IMR-90 (cell line): ENCODE measurements around the gene CEMP1. TPM values are rescaled to one million over a fixed set of nuclear protein-coding genes. Genes with fewer than 3 reads are reported as not detected.

Experiments used
- ATAC-seq: fragments of 200-7000 bp; cut with Tn5 transposase; 2 replicates; pipeline ENCODE4 v1.9.1; 2020; ENCODE audit warnings: low read depth, mild to moderate bottlenecking, moderate library complexity
- BruUV-seq: library from RNA; stranded (reverse); fragments of 400-500 nt; replicated peaks from 2 replicates; lab custom pipeline; 2021; lab: Mats Ljungman, UMichigan
- CTCF ChIA-PET: fragments of 300-600 bp; formaldehyde crosslinking; extraction: SDS; loops from one replicate; lab custom pipeline; 2021; ENCODE audit warnings: antibody characterized with exemption; lab: Yijun Ruan, JAX
- POLR2A ChIA-PET: fragments of 300-600 bp; sonication (Branson Sonifier 250); formaldehyde crosslinking; loops from one replicate; lab custom pipeline; 2022; ENCODE audit warnings: antibody characterized with exemption; ENCODE audit not compliant: unreplicated experiment; lab: Charles Lee
- DNase-seq: peaks from one replicate; pipeline ENCODE4 v3.0.0; 2013
- H2AFZ ChIP-seq: replicated peaks from 2 replicates; pipeline ENCODE3; 2013; ENCODE audit warnings: low read length, mild to moderate bottlenecking; ENCODE audit not compliant: poor library complexity
- H2AK5ac ChIP-seq: 2 replicates; pipeline ENCODE4 v1.6.1; 2013; ENCODE audit warnings: low read depth, low read length, inconsistent platforms
- H2AK9ac ChIP-seq: replicated peaks from 2 replicates; pipeline ENCODE3; 2013; ENCODE audit warnings: mild to moderate bottlenecking, low read depth, low read length, moderate library complexity; ENCODE audit not compliant: poor library complexity
- H2BK120ac ChIP-seq: 2 replicates; pipeline ENCODE4 v1.6.1; 2013; ENCODE audit warnings: low read depth, low read length, inconsistent platforms
- H2BK15ac ChIP-seq: 3 replicates; pipeline ENCODE4 v1.6.1; 2013; ENCODE audit warnings: low read depth, low read length, inconsistent platforms
- H2BK20ac ChIP-seq: 2 replicates; pipeline ENCODE4 v1.6.1; 2013; ENCODE audit warnings: low read depth, mild to moderate bottlenecking, inconsistent platforms, low read length, moderate library complexity
- H2BK5ac ChIP-seq: 2 replicates; pipeline ENCODE4 v1.6.1; 2013; ENCODE audit warnings: mild to moderate bottlenecking, low read depth, low read length, inconsistent platforms; ENCODE audit not compliant: poor library complexity, severe bottlenecking
- H3K14ac ChIP-seq: replicated peaks from 2 replicates; pipeline ENCODE4 v1.6.1; 2013; ENCODE audit warnings: low read depth, low read length, inconsistent platforms
- H3K18ac ChIP-seq: 2 replicates; pipeline ENCODE4 v1.6.1; 2013; ENCODE audit warnings: low read depth, low read length, control low read depth
- H3K23ac ChIP-seq: 2 replicates; pipeline ENCODE4 v1.6.1; 2013; ENCODE audit warnings: low read depth, low read length, inconsistent platforms
- H3K27ac ChIP-seq: 2 replicates; pipeline ENCODE4 v1.5.1; 2013; ENCODE audit warnings: mild to moderate bottlenecking, control low read depth, low read length; ENCODE audit not compliant: insufficient read depth
- H3K27me3 ChIP-seq: 2 replicates; pipeline ENCODE4 v1.6.1; 2013; ENCODE audit warnings: low read length; ENCODE audit not compliant: control insufficient read depth, insufficient read depth
- H3K36me3 ChIP-seq: 2 replicates; pipeline ENCODE4 v1.6.1; 2013; ENCODE audit warnings: low read length, mixed read lengths; ENCODE audit not compliant: control insufficient read depth, insufficient read depth
- H3K4ac ChIP-seq: 2 replicates; pipeline ENCODE4 v1.6.1; 2013; ENCODE audit warnings: low read depth, low read length, inconsistent platforms
- H3K4me1 ChIP-seq: 2 replicates; pipeline ENCODE4 v1.6.1; 2013; ENCODE audit warnings: low read length, mixed read lengths; ENCODE audit not compliant: control insufficient read depth, insufficient read depth
- H3K4me2 ChIP-seq: 2 replicates; pipeline ENCODE4 v1.6.1; 2013; ENCODE audit warnings: low read depth, mild to moderate bottlenecking, control low read depth, low read length, moderate library complexity
- H3K4me3 ChIP-seq: 2 replicates; pipeline ENCODE4 v1.5.1; 2013; ENCODE audit warnings: low read depth, mild to moderate bottlenecking, control low read depth, low read length, moderate library complexity; ENCODE audit not compliant: insufficient read depth
- H3K56ac ChIP-seq: 2 replicates; pipeline ENCODE4 v1.6.1; 2013; ENCODE audit warnings: low read length, inconsistent platforms; ENCODE audit not compliant: insufficient read depth; ENCODE audit errors: extremely low read depth
- H3K79me1 ChIP-seq, 2 experiments: 2 replicates each; pipeline ENCODE4 v1.6.1; 2013; ENCODE audit warnings: low read length in 2 of 2, inconsistent platforms in 1 of 2, low read depth in 1 of 2
- H3K9ac ChIP-seq: 2 replicates; pipeline ENCODE4 v1.6.1; 2013; ENCODE audit warnings: low read depth, low read length, control low read depth
- H3K9me1 ChIP-seq: 2 replicates; pipeline ENCODE4 v1.6.1; 2013; ENCODE audit warnings: low read length, inconsistent platforms; ENCODE audit not compliant: insufficient read depth
- H3K9me3 ChIP-seq: 2 replicates; pipeline ENCODE4 v1.6.1; 2013; ENCODE audit warnings: low read length; ENCODE audit not compliant: control insufficient read depth, insufficient read depth
- H4K20me1 ChIP-seq: 2 replicates; pipeline ENCODE4 v1.6.1; 2013; ENCODE audit warnings: low read length, inconsistent platforms; ENCODE audit not compliant: insufficient read depth
- H4K5ac ChIP-seq: 2 replicates; pipeline ENCODE4 v1.6.1; 2013; ENCODE audit warnings: mild to moderate bottlenecking, low read depth, low read length, control low read depth
- H4K8ac ChIP-seq, 2 experiments: 2 replicates each; pipeline ENCODE4 v1.6.1; 2013; ENCODE audit warnings: low read depth in 2 of 2, low read length in 2 of 2, control low read depth in 1 of 2, inconsistent platforms in 1 of 2
- H4K91ac ChIP-seq: 2 replicates; pipeline ENCODE4 v1.6.1; 2013; ENCODE audit warnings: low read depth, low read length, inconsistent platforms; ENCODE audit not compliant: insufficient read depth
- CTCF ChIP-seq: conservative IDR thresholded peaks from 2 replicates; pipeline ENCODE4 v1.5.1; 2012; ENCODE audit warnings: mild to moderate bottlenecking, low read depth, low read length, improper control_type of control experiment
- MAFK ChIP-seq: IDR thresholded peaks from 2 replicates; pipeline ENCODE4 v1.6.1; 2012; ENCODE audit warnings: low read depth, low read length, improper control_type of control experiment
- RFX5 ChIP-seq: IDR thresholded peaks from 2 replicates; pipeline ENCODE4 v1.8.0; 2012; ENCODE audit warnings: low read depth, mild to moderate bottlenecking, low read length, moderate library complexity
- WGBS, 2 experiments: methylation state at CpG; one replicate each; pipeline versions ENCODE4 v1.1.5 to v1.1.7; 2013; ENCODE audit warnings: missing lambda C conversion rate in 2 of 2; ENCODE audit not compliant: insufficient read length in 1 of 2; ENCODE audit errors: extremely low coverage in 2 of 2; 5-methylcytosine and 5-hydroxymethylcytosine counted together
- dilution Hi-C: fragments of 300-500 bp; cut with HindIII; formaldehyde crosslinking; loops from one replicate; pipeline ENCODE4 v1.14.3; 2018; ENCODE audit warnings: low sequenced_read_pairs; ENCODE audit not compliant: unreplicated experiment
- in situ Hi-C: fragments of 300-500 bp; cut with MboI; formaldehyde crosslinking; loops from 3 replicates; pipeline ENCODE4 v1.14.3; 2019; ENCODE audit warnings: low sequenced_read_pairs, inconsistent platforms, mixed read lengths
- intact Hi-C: fragments of 100-400 bp; cut with micrococcal nuclease; formaldehyde crosslinking; loops from 2 replicates; pipeline ENCODE4 v1.10.0; 2022
- polyA plus RNA-seq, 3 experiments: library from polyadenylated mRNA; depleted of rRNA; stranded (reverse); fragments of >200 nt; gene quantifications; 2 replicates each; pipeline ENCODE4 v1.2.3, GENCODE V29; 2012; ENCODE audit warnings: low replicate concordance in 1 of 3
- total RNA-seq: library from RNA; depleted of rRNA; stranded (reverse); fragments of >200 nt; gene quantifications from 2 replicates; pipeline ENCODE4 v1.2.3, GENCODE V29; 2012

CEMP1 gene
- total and polyA plus RNA-seq, 2 of the 4 experiments (the other 2 are of a cell fraction) = not detected

- no peak for TF ChIP-seq MAFK
These were observed 33.3 kb downstream of the CEMP1 start (continued) for GRCh38 chr16:2497695-2498484.

DNA sequence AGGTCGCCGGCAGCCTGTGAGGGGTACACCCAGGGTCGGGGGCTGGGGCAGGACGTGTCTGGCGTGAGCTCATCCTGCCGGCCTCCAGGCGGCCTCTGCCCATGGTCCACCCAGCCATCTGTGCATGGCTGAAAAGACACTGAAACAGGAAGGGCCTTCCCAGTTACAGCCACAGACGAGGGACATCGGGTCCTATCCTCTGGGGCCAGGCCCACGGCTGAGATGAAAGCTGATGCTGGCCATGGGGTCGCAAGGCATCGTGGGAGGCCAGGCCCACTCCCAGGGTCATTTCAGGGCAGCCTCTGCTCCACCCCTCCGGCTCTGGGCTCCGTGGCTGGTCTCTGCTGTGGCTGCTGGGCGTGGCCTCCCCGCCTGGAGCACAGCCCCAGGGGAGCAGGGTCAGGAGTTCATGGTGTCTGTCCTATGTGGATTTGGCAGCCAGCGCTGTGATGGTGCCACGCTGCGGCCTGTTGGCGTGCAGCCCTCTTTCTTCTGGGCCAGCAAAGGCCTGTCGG is 34.0 kb downstream of the CEMP1 start:
- H3K4ac ChIP-seq = no peak overlapping the region
- no peak overlapping the region for H3K14ac ChIP-seq
- H2BK20ac ChIP-seq = no peak overlapping the region
- in situ Hi-C loops = loop anchor here (5.0 kb wide), 1 partner anchor 155 kb away; the partner anchor contains the start of gene ABCA3
- DNase-seq (no peak), ATAC-seq (no peak)
- H3K56ac ChIP-seq = no peak overlapping the region
- H3K27me3 ChIP-seq = no peaks in the 10 kb centered on the region
- no peak overlapping the region for H4K8ac ChIP-seq
- H3K9ac ChIP-seq = no peak overlapping the region
- no peak overlapping the region for H4K5ac ChIP-seq
- H4K20me1 ChIP-seq = peaks cover 18% of the 10 kb centered on the region
- H3K23ac ChIP-seq = no peak overlapping the region
- no peak overlapping the region for H2AK9ac ChIP-seq
- H3K4me3 ChIP-seq = no peak overlapping the region
- dilution Hi-C loops = no loop called here
- POLR2A ChIA-PET = no interaction called here
- peaks cover 3 to 23% of the 10 kb centered on the region in 2 experiments for H3K79me1 ChIP-seq
- BruUV-seq = no TSS peak
- peaks cover 3% of the 10 kb centered on the region for H3K4me1 ChIP-seq
- intact Hi-C loops = no loop called here
- 57% methylated on average over 16 of the region's 21 CpGs; no CpG with 5 or more reads in 1 of the 2 experiments for WGBS, 2 experiments
- no peak overlapping the region for H2BK120ac ChIP-seq
- no peaks in the 10 kb centered on the region for H3K9me1 ChIP-seq
- H3K4me2 ChIP-seq = no peak overlapping the region
- no peak overlapping the region for H3K18ac ChIP-seq
- TF ChIP-seq MAFK (no peak), RFX5 (no peak), CTCF (no peak)
- H3K36me3 ChIP-seq = peaks cover 19% of the 10 kb centered on the region; the same call in 1 of the 2 replicates
- H2AFZ ChIP-seq = peak overlapping the region; percentile 58
- CTCF ChIA-PET = no interaction called here
- H3K9me3 ChIP-seq = no peaks in the 10 kb centered on the region
- no peak overlapping the region for H3K27ac ChIP-seq
- no peak overlapping the region for H2AK5ac ChIP-seq
- no peak overlapping the region for H2BK5ac ChIP-seq
- no peak overlapping the region for H2BK15ac ChIP-seq
- no peak overlapping the region for H4K91ac ChIP-seq
